K562 (cell line): ENCODE measurements around the gene COL1A1.

Source experiments
- POLR2H ChIP-seq: IDR thresholded peaks from 2 replicates; pipeline ENCODE4 v1.6.1; 2016; ENCODE audit warnings: missing genetic modification characterization, low read depth, mild to moderate bottlenecking, control low read depth, missing compliant biosample characterization, moderate library complexity
- PTRF ChIP-seq: fragments of 450-650 bp; IDR thresholded peaks from 2 replicates; pipeline ENCODE4 v1.6.1; 2016; ENCODE audit warnings: mild to moderate bottlenecking, missing genetic modification characterization, missing compliant biosample characterization
- RAD21 ChIP-seq, 2 experiments: fragments of 250-450 bp in 1 of 2; fragments of 450-650 bp in 1 of 2; sonication (Bioruptor Pico) in 1 of 2; formaldehyde crosslinking in 1 of 2; IDR thresholded peaks in 1 of 2; conservative IDR thresholded peaks in 1 of 2; 2 replicates each; pipeline versions ENCODE4 v1.4.0 to v1.8.0; 2020 to 2022; ENCODE audit warnings: mild to moderate bottlenecking in 2 of 2, moderate library complexity in 1 of 2

- no peak for TF ChIP-seq POLR2H (tag)
- no peak for TF ChIP-seq RAD21 (CRISPR knock-in tag; conservative IDR thresholded peaks at IDR 0.05 in 1 of 2, IDR thresholded peaks at IDR 0.05 in 1 of 2)
- no peak for TF ChIP-seq PTRF (tag)
These were observed 34.1 kb downstream of the COL1A1 start for GRCh38 chr17:50167371-50167770.
